ENCODE data around the gene VAV3. TPM values are rescaled to one million over a fixed set of nuclear protein-coding genes. Genes with fewer than 3 reads are reported as not detected.
A peak's percentile ranks its signal among the peaks of the same experiment; 100 is the strongest.

Gene VAV3
- total RNA-seq, 1 donor from 2014 or later: 50.7 TPM

DNA sequence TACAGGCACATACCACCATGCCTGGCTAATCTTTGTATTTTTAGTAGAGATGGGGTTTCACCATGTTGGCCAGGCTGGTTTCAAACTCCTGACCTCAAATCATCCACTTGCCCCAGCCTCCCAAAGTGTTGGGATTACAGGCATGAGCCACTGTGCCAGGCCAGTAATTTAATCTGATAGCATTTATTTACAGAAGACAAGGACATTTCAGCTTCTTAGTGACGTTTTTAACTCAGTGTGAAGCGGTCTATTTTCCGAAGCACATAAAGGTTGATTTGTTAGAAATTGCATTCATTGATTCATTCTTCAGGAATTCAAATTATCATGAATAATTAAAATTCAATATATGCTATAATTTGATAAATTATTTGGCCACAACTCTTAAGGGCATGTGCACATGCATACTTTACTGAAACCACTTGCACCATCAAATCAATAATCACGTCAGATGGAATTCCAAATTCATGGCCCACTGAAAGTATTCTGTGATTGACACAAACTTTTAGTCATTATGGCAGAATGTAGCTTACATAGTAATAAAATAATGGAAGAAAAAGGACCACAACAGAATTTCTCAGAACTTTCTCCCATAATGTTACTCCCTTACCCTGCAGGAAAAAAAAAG, 339.5 kb downstream of the VAV3 start:
- no peak for ATAC-seq

DNA sequence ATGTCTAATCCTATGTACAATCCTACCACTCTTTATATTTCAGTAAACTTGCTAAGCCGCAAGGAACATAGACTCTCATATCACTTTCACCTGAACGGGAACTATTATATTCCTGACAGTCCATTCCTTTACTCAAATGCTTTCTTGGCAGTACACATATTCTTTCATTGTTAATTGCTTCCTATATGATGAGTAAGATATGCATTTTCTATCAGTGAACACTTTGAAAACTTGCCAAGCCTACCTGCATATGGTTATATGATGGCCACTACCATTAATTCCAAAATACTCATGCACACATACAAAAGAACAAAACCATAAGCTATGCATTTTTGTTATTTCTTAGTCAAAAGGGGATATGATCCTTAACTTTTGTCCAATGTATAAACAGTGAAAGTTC, 341.5 kb downstream of the VAV3 start:
- ATAC-seq: no peak

DNA sequence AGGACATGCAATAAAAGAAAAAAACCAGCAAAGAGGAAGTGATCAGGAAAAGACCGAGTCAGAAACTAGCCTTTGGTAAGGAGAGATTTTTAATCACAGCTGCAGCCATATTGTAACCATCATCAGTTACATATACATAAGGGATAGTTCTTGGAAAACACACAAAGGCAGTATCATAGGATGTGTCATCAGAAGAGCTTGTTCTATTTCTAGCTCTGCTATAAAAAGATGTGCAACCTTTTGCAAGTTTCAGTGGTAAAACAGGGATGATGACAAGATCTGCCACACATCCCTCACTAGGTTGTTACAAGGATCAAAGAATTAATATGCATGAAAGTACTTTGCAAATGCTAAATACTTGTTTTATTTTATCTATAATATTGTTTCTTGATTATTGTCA, 342.0 kb downstream of the VAV3 start:
- peak; percentile 47 for ATAC-seq

DNA sequence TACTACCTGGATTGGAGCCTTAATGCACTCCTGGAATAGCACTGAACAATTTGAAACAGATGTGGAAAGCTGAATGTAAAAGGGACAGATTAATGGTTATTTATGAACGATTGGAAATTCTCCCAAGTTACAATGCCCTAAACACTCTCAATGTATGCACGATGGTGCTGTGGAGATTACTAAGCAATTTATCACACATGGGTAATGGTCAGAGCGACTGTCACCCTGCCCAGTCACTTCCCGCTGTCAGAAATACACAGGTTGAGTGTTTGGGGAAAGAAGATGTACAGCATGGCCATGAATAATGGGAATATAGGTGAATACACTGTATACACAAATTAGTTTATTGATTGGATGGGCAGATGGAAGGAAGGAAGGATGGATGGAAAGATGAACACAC, 342.4 kb downstream of the VAV3 start:
- ATAC-seq: no peak

DNA sequence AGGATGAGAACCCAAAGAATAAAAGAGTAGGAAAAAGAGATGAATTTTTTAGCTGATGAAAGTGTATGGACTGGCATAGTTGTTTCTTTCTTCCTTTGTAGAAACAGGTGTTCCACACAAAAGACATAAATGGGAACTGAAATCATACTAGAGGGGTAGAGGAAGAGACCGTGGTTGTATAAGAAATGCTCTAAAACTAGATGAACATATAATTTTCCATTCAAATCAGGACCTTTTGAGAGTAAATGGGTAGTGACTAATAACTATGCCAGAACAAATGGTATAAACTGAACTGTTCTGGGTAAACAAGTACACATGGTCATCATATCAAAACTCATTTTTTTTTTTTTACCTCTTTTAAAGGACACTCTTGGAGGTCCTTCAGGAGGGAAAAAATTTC, 344.2 kb downstream of the VAV3 start:
- ATAC-seq: no peak

DNA sequence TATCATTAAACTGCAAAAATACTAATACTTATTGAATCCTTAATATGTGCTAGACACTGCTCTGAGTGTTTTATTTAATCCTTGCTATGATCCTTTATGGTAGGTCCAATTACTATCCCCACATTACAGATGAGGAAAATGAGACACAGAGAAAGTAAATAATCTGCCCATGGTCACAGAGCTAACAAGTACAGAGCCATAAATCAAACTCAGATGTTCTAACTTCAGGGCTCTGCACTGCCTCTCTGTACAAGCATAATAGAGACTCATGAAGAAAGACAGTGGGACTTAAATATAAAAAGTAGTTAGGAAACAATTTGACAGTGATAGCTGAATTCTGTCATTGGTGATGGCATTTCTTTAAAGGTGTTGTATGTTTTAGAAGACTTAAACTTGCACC, 346.4 kb downstream of the VAV3 start:
- ATAC-seq: no peak

DNA sequence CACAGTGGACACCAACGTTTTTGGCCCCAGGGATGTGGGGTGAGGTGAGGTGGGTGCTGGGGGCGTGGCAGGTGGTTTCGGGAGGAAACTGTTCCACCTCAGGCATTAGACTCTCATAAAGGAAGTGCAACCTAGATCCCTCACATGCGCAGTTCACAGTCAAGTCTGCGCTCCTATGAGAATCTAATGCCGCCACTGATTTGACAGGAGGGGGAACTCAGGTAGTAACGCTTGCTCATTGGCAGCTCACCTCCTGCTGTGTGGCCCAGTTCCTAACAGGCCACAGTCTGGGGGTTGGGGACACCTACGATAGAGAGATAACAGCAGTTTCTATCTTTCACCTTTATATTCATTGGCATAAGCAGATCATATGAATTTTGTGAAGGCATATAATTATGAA, 347.1 kb downstream of the VAV3 start:
- no peak for ATAC-seq

DNA sequence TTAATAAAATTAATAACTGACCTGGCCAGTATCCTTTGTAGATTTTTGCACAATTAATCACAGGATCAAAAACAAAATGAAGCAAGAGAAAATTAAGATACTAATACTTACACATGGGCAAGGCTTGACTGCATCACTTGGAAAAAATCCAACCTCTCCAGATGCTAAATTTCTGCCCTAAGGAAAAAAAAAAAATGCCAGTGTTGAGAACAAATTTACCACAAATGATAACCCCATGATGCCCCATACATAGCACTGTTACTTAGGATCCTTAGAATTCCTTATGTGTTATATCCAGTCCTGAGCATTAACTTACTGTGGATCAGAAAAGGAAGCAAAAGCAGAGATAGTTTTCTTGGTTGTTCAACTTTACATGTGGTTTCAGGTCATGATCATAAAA, 347.5 kb downstream of the VAV3 start:
- ATAC-seq: no peak

DNA sequence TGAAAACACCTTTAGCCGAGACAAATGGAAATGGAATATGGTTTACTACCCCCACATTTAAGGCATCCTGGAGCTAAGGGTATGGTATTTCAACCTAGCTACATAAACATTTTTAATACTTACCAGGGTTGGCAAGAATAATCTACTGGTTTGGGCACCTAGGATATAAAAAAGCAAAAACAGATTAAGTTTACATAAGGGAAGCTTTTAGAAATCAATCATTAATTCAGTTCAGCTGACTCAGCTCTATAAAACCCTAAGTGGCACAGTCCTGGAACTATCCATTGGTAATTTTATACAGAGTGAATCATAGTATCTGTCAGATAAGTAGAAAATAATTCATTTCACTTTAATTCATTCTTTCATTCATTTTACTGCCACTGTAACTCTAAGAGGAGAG, 355.2 kb downstream of the VAV3 start:
- no peak for ATAC-seq

DNA sequence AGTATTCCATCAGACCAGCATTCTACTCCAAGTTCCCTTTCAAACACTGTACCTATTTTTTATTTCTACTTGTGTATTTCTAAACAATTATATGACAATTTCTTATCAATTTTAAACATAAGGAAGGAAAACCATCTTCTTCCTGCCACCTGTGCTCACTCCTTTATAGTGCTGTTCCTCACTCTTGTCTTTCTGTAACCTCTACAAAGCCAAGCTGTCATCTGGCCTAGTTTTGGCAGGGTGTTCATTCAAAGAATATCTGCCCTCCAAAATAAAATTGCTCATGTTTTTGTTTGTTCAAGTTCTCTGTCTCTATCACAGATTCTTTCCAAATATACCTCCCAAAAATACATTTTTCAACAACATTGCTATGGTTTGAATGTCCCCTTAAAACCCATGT, 360.2 kb downstream of the VAV3 start:
- ATAC-seq: no peak

DNA sequence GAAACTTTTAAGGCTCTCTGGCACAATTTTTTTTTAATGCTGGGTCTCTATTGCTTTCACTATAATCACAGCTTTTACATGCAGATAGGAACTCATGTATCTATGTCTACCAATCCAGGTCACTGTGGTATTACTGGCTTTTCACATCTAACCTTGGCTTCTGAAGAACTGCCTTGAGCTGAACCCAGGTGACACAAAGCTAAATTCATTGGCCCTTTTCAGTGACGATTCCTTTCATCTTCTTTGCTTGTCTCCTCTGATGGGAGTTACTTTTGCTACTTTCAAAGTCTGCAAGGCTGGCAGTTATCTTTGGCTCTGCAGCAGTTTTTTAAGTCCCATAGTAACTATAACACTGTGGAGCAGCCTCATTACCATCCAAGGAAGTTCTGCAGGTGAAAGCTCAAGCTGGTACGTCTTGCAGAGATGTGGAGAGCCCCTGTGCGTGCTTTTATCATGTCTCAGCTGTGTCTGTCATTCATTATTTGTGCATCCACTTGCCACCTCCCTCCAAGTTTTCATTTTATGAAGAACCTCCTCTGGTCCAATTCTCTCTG, 364.3 kb downstream of the VAV3 start:
- no peak for ATAC-seq

DNA sequence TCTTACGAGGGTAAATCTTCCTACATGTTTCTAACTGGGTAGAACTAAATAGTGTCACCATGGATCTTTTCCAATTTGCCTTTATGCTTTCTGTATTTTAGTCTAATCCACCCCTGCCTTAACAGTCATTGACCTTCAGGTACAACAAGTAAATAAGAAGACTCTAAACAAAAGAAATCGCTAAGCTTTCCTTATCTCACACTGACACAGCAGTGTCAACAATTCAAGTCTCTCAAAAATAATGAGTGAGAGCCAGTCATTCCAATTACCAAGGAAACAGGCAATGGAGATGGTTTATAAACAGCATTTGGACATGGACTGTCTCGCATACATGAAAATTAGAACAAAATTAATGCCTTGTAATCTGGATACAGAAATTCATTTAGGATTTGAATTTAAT, 365.8 kb downstream of the VAV3 start:
- no peak for ATAC-seq

DNA sequence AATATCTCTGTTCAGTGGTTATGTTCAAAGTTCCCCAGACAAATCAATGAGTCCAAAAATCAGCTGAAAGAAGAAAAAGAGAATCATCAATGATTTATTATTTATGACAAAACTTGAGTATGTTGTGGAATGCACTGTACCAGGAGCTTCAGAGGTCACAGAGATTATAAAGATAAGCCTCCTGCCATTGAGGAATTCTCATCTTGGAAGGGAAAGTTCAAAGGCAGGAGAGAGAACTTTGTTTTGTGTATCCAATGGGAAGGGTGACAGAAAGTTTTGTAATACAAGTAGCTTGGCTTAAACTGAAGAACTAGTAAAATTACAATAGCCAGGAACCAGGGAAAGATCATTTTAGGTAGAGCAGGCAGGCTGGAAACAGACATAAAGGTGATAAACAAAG, 367.7 kb downstream of the VAV3 start:
- no peak for ATAC-seq

DNA sequence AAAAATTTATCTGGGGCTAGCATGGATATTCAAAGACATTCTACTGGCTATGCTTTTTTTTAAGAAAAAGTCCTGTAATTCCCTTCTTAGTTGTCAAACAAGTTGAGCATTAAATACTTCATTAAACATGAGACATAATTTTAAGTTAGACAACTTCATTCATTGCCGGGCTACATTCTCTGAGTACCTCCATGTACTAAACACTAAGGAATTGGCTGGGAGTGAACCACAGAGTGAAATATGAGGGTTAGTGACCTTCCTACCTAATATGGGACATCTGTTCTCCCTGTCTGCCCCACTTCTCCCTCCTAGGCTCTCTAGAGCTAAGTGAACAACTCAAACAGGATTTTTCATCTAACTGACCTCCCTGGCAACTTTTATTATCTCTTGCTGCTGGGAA, 370.4 kb downstream of the VAV3 start:
- peak; percentile 52 for ATAC-seq

DNA sequence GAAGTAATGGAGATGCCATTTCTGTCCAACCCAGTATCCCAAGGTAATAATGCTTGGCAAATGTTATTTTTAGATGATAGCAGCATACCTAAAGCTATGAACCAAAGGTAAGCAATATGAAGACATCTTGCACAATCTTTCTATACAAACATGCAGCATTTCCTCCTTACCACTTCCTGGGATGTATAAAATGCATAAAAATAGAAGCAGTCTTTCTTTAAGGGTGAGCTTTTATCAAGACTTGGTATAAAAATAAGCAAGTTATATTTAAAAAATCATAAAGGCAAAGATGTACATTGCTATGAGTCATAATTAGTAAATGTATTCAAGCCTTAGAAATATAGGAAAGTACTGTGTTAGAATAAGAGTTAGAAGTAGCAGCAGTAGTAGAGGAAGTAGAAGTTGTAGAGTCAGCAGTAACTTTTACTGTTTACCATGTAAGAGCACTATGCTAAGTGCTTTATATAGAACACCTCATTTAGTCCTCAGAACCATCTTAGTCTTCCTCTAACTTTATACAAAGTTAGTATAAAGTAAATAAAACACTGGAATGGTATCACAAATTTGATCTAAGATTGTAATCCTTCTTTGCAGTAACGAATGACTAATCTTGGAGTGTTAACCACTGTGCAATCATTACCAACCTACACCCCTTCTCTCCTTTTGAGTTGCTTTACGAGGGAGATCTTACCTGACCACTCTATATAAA, 371.3 kb downstream of the VAV3 start:
- peak; percentile 88 for ATAC-seq

DNA sequence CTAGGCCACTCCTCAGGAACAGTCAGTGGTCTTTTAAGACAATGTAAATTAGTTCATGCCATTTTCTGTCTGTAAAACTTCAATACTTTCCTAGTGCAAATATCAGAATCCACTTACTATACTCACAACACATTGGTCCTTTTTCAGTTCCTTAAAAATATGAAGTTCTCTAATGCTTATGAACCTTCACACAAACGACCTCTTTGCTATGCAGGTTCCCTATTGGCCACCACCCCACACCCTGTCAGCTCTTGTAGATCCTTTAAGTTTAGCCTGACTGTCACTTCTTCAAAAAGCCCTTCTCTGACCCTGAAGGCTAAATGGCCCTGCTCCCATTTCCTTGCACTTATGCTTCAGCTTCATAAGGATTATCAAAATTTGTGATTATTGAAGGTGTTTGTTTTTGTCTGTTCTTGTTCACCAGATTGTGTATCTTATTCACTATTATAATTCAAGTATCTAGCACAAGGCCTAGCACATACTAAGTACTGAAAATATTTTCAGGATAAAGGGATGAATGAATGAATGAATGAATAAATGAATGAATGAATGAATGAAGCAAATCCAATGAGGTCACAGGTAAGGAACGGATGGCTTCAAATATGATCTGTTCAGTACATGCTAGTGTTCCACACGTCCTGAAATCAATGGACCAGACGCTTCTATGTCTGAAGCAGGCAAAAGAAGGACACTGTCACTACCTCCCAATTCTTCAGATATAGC, 373.9 kb downstream of the VAV3 start:
- no peak for ATAC-seq

DNA sequence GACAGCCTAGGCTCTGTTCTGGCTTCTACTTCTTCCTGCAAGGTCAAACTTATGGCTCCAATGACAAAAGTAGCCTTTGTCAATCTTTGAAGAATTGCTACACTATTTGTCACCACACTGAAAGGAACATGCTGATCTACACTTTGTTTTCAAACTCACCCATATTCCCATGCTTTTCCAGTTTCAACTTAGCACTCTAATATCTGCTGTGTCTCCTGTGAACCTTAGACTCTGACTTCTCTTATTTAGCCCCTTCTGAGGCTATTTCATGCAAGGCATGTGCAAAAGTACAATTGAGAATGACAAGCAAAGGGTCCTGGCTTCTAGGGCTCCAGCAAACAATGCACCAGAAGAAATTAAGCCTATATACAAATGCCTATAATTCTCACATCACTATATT, 374.9 kb downstream of the VAV3 start:
- ATAC-seq: no peak

DNA sequence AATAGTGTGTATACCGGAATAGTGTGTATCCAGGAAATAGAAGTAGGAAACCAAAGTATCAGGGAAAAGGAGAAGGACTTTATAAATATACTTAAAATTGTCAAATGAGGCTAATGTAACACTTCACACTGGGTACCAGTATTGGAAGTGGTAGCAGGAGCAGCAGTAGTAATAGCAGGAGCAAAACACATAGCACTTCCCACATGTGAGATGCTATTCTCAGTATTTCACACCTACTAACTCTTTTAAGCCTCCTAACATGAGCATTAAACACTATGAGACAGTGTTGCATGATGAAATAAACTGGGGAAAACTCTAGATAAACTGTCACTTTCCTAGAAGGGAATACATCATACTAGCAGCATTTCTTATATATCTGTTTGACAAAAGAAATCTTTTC, 376.7 kb downstream of the VAV3 start:
- ATAC-seq: no peak

DNA sequence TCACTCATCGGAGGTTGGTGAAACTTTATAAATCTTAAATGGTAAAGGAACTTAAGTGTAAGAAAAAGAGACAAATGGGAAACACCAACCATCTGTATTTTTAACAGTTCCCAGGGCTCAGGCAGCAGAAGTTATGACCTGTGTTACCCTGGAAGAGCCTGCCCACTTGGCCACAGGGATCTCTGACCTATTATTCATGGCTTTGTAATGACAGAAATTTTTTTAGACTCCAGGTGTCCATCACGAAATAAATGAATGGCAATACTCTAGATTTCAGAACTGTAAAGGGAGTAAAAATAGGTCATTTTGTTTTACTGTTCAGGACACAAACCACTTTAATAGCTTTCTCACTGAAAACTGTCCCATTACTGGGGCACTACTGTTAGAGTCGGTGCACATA, 389.8 kb downstream of the VAV3 start:
- no peak for ATAC-seq

DNA sequence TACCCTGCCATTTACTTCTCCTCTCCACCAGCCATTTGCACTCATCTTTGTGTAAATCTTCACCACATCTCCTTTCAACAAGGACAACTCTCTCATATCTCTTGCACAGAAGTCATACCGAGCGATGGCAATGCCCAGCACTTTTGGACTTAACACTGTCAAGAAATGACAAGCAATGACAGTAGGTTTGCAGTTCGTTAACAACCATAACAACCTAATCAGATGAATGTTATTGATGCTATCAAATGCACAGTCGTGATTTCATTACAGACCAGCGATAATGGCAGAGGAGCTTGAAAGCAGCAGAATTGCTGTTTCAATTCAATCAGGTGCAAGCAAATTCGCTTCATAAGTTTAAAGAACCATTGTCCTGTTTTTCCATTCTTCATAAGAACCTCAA, 390.9 kb downstream of the VAV3 start:
- no peak for ATAC-seq

DNA sequence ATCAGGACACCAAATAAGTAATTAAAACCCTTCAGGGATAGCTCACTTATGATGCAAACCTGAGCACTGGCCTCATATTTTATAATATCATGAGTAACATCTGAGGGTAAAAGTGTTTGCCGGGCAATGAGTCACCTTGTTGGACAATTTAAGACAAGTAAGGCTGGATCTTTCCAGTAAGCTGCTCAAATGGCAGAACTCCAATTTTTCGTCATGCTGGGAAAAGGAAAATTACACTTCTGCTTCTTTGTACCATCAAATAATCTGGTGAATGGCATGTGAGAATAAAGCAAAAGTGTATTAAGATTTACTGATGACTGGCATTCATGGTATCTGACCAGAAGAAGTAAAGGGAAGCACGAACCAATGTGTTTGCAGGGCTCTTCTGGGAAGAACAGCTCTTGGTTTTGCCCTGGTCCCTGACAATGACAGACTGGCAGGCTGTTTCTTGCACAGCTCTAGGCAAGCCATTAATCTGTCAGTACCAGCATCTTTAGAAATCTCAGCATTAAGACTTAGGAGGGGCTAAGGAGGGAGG, 392.2 kb downstream of the VAV3 start:
- peak; percentile 95 for ATAC-seq

DNA sequence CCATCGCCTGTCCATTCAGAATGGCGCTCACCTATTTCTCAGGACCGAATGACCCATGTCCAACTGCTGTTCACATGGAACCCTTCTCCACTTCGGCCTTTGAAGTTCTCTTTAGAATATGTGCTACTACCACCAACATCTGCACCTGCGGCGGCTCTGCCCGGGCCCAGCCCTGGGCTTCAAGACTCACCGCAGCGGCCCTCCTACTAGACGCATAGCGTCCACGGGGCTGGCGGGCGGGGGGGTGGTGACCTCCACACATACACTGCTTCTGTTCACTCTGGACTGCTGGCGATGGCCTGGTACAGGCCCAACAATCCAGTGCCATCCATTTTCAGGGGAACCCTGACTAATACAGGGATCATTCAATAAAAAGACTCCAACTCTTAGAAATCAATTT, 394.2 kb downstream of the VAV3 start:
- no peak for ATAC-seq

DNA sequence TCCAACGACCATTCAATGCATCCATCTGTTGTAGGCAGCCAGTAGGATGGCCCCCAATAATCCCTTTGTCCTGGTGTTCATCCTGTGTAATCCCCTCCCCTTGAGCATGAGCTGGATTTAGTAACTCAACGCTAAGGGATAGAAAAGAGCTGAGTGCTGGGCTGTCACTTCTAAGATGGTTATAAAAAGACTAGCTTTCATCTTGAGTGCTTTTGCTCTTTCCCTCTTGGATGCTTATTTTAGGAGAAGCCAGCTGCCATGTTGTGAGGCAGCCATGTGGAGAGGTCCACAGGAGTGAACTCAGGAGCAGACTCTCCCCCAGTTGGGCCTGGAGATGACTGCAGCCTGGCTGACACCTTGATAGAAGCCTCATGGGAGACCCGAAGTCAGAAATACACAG, 401.5 kb downstream of the VAV3 start:
- no peak for ATAC-seq

DNA sequence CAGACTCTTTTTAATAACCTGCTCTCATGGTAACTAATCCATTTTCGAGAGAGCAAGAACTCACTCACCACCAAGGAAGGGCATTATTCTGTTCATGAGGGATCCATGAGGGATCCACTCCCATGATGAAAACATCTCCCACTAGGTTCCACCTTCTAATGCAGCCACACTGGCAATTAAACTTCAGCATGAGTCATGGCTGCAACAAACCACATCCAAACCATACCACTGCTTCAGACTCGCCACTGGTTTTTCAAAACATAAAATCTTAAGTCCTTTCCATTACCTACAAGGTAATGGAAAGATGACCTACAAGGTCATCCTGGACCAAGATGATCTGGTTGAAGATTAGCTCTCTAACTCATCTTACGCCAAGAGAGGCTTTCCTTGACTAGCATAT, 405.1 kb downstream of the VAV3 start:
- peak; percentile 56 for ATAC-seq

Data from esophagus mucosa (tissue), 1 donor.